Activated naive CD4-positive, alpha-beta T cell treated with Interleukin-2 at 50 U/mL for 16 hours (primary cell): ENCODE results near the gene AGBL4.

Source experiments
- DNase-seq: peaks from one replicate; pipeline ENCODE4 v3.0.0-alpha.2; 2020

The AGBL4 gene

DNA sequence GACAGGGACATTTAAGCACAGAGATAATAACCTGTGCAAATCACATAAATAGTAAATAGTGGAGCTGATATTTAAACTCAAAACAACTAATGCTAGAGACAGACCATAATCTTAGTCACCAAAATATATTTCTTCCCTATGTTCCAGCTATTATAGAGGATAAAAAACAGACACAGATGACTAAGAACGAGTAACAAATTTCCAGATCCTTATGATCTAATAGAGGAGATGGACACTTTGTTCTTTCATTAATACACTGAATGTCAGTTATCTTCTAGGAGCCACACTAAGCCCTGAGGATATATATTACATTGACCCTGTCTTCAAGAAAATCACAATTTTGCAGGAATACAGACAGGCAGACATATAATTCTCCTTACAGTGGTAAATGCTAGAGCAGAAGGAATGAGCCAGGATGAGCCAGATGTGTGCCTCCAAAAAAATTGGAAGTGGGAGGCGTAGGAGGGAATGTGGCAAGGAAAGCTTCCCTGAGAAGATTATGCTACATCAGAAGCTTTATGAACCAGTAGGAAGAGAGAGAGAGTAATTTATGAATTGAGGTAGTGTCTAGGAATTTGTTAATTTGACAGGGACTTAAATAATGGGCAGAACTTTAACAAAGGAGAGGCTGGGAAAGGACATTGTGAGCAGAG is 851.7 kb downstream of the AGBL4 start:
- no peak for DNase-seq

GRCh38 chr1:49166031-49166430 is 857.7 kb downstream of the AGBL4 start:
- no peak for DNase-seq

GRCh38 chr1:49163031-49163430 is 860.7 kb downstream of the AGBL4 start:
- no peak for DNase-seq

GRCh38 chr1:49160677-49161076 is 863.1 kb downstream of the AGBL4 start:
- no peak for DNase-seq

GRCh38 chr1:49136738-49137251 is 887.0 kb downstream of the AGBL4 start:
- no peak for DNase-seq

DNA sequence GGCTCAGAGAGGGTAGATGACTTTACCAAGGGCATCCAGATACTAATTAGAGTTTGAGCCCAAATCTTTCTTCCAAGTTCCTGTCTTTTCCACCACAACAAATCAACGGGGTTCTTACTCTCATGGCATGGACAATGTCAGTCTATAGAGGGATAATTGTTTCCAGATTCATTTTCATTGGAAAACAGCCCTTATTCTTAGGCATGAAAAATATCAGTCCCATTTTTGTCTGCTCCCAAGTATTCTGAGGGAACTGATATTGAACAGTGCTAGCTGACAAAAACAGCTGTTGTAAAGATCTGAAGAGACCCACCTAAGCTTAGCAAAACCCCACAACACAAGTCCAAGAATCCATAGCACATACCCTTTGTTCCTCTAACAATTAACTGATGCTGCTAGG is 898.0 kb downstream of the AGBL4 start:
- no peak for DNase-seq

DNA sequence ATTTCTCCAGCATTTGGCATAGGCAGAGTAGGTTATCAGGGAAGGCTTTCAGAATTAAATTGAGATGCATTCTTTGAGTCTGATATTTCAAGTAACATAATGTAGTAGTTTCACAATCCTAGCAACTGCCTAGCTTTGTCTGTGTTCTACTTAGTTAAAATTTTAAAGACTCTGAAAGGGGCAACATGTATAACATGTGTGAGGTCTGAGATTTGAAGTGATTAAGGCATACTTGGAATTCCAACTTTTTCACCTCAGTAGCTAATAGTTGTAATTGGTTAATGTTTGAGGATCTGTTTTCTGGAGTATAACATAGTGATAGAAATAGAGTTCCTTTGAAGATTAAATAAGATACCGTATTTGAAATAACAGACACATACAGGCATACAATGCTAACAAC is 911.8 kb downstream of the AGBL4 start:
- DNase-seq = no peak

DNA sequence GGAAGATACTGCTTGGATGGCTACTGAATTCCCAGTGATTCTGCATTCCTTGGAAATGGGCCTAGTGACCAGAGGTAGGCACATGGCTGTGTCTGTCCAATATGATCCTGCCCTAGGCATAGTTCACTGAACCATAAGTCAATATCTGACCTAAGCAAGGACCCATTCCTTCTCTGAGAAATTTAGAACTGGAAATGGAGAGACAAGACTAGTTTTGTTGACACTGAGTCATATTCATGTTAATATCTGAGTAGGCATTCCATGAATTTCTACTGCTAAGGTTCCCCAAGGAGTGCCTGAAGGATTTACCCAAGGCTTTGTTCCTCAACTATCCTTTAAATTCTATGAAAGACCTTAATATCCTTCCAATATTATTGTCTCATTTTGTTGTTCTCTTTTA is 917.3 kb downstream of the AGBL4 start:
- DNase-seq = no peak

DNA sequence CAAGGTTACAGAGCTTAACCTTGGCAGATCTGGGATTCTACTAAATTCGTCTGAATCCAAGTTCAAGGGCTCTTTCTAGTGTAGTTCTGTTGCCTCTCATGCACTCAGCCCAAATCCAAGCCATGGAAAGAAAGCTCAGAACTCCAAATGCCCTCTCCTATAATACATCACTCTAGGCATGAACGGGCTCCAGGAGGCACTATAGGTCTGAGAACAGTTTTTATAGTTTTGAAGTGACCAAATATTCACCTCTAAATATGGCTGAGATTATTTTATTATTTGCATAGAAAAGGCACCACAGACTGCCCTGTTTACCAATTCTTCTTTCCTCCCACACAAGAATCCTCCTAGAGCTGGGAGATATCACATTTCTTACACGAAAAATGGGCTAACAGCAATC is 919.2 kb downstream of the AGBL4 start:
- DNase-seq = no peak

- DNase-seq = no peak
Measured at GRCh38 chr1:49102752-49103151, 921.0 kb downstream of the AGBL4 start.

GRCh38 chr1:49098866-49099265 is 924.9 kb downstream of the AGBL4 start:
- no peak for DNase-seq

DNA sequence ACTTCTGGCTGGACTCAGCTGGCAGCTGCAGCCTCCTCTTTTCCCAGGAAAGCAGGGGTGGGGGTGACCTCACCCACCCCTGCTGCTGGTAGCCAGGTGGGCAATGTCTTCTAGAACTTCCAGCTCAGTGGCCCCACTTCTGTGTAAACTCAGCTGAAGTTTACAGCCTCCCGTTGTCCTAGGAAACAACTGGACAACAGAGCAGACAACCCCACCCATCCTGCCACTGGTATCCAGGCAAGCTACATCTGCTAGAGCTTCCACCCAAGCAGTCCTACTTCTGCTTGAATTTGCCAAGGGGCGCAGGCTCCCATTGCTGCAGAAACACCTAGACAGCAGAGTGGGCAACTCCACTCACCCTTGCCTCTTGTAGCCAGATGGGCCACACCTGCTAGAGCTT is 937.4 kb downstream of the AGBL4 start:
- DNase-seq = no peak

DNA sequence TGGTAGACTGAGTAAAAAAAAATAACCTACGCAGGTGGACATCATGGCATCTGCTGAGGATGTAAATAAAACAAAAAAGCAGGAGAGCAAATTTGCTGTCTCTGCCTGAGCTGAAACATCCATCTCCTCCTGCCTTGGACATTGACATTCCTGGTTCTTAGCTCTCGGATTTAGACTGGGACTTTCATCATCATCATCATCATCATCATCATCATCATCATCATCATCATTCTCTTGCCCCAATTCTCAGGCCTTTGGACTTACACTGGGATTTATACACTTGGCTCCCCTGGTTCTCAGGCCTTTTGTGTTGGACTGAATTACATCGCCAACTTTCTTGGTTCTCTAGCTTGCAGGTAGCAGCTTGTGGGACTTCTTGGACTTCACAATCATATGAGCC is 938.7 kb downstream of the AGBL4 start:
- DNase-seq = no peak

- DNase-seq = no peak
Measured at GRCh38 chr1:49060766-49061165, 963.0 kb downstream of the AGBL4 start.

DNA sequence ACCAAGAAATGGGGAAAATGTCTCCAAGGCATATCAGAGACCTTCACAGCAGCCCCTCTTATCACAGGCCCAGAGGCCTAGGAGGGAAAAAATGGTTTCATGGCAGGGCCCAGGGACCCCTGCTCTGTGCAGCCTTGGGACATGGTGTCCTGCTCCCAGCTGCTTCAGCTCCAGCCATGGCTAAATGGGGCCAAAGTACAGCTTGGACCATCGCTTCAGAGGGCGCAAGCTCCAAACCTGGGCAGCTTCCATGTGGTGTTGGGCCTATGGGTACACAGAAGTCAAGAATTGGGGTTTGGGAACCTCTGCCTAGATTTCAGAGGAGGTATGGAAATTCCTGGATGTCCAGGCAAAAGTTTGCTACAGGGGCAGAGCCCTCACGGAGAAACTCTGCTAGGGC is 964.7 kb downstream of the AGBL4 start:
- DNase-seq = no peak

GRCh38 chr1:49052102-49052501 is 971.7 kb downstream of the AGBL4 start:
- DNase-seq = no peak

- no peak for DNase-seq
Measured at GRCh38 chr1:49051647-49052046, 972.1 kb downstream of the AGBL4 start.

DNA sequence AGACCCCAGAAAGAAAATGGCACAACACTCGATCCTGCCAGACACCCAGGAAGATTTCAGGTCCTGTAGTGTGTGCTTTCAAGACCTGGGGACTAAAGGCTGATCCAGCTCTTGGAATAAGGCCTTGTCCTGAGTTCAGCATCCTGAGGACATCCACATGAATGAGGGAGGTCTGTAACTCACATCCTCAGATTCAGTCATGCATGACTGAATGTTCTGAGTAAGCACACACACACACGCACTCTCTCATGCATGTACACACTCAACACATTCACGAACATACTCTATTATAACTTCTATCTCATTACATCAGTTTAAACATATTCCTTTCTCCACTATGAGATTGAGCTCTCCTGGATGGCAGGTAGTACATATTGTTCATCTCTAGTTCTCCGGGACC is 973.7 kb downstream of the AGBL4 start:
- no peak for DNase-seq

- no peak for DNase-seq
Measured at GRCh38 chr1:49048188-49048587, 975.6 kb downstream of the AGBL4 start.

DNA sequence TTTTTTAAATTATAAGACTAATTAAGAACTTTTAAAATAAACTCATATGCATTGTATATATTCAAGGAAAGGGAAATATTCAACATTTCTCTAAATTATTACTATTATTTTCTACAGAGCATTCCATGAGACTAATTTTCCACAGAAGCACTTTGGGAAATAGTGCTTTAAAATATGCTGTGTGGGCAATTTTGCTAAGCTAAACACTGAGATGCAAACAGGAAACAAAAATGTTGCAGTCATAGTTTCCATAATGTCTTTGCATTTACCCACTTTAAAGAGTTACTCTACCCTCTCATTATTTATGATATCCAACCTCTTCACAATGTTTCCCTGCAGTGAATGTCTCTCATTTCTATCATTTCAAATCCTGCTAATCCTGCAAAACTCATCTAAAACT is 977.4 kb downstream of the AGBL4 start:
- DNase-seq = no peak

GRCh38 chr1:49045371-49045770 is 978.4 kb downstream of the AGBL4 start:
- no peak for DNase-seq

- DNase-seq = no peak
Measured at GRCh38 chr1:49036700-49037099, 987.1 kb downstream of the AGBL4 start.

GRCh38 chr1:49028396-49028795 is 995.4 kb downstream of the AGBL4 start:
- DNase-seq = no peak

DNA sequence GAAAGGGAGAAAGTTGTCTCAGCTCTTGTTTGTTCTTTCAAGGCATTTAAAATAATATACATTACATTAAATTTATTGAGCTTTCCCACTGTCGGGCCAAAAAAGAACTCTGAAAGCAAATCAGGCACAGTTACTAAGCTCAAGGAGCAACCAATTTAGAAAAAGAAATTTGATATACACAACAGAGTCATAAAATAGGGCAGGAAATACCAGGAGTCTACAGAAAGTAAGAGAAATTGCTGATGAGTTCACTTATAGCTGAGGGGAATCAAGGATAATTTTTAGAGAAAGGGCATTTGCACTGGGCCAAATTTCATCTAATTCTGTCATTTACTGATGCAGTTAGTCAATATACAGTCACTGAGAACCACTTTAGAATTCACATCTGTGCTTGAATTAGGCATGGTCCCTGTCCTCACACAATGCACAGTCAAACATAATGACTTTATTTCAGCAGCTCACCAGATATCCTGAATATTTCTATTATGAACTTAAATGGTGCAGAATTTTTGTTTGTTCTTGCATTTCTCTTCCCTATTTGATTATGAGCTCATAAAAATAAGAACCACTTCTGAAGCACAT is 997.4 kb downstream of the AGBL4 start:
- DNase-seq = no peak
